Upper lobe of left lung (tissue), 4 donors: ENCODE measurements around the gene NR3C1.

Source experiments
- EP300 ChIP-seq, 4 donors: sonication (generic); formaldehyde crosslinking; IDR thresholded peaks; one replicate each; pipeline ENCODE4 v1.5.1; 2017; ENCODE audit warnings: antibody characterized with exemption in 4 of 4, control low read depth in 2 of 4
- POLR2A ChIP-seq, 4 donors: fragments of 450-650 bp; IDR thresholded peaks; one replicate each; pipeline ENCODE4 v1.5.1; 2016 to 2017; ENCODE audit warnings: antibody characterized with exemption in 4 of 4, mild to moderate bottlenecking in 2 of 4
- POLR2AphosphoS5 ChIP-seq, 2 donors: sonication (generic); formaldehyde crosslinking; IDR thresholded peaks; one replicate each; pipeline ENCODE4 v1.5.1; 2017; ENCODE audit warnings: antibody characterized with exemption in 2 of 2
- TF ChIP-seq, protein P1 (sequence below), 6 experiments: fragments of 450-650 bp in 4 of 6; fragments of 200-600 bp in 2 of 6; sonication (generic) in 2 of 6; IDR thresholded peaks; one replicate each; pipeline ENCODE4 v1.5.1; 2016 to 2019; ENCODE audit warnings: antibody characterized with exemption in 6 of 6

DNA sequence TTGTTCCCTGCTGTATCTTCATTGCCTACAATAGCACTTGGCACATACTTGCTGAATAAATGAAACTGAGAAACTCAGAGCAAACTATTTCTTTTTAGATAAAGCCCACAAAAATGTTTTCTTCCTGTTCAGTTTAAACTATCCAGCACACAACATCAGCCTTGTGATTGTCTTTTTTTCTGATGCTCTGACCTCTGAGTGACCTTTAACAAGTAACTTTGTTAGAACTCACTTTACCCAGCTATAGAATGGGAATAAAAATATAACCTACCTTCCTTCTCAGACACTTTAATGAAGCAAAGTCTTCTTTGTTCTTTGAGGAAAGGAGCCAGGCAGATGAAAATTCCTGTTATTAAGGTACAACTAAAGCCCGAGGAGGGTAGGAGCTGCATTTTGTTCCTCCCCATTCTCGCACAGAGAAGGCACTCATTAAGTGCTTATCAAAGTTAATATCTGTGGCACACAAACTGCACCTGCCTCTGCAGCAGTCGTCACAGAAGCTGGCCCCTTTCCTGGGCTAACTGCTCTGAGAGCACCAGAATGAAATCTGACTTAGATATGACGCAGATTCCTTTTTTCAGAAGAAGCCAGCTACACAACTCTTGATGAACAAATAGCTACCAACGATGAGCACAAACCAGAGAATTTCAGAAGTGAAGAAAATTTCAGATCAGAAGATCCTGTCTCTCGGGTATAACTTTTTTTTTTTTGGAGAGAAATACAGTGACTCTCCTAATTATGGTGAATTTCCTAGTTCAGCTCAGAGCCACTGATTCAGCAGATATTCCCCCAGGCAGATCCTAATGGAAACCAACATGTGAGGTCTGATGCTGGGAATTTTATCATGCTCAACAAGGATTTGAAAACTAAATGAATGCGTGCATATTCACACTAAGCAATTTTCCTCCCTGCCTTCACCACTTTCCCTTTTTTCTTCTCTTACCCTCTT is 31.0 kb upstream of the NR3C1 start:
- no peak for TF ChIP-seq POLR2A (IDR thresholded peaks at IDR 0.05)
- TF ChIP-seq, protein P1, sequence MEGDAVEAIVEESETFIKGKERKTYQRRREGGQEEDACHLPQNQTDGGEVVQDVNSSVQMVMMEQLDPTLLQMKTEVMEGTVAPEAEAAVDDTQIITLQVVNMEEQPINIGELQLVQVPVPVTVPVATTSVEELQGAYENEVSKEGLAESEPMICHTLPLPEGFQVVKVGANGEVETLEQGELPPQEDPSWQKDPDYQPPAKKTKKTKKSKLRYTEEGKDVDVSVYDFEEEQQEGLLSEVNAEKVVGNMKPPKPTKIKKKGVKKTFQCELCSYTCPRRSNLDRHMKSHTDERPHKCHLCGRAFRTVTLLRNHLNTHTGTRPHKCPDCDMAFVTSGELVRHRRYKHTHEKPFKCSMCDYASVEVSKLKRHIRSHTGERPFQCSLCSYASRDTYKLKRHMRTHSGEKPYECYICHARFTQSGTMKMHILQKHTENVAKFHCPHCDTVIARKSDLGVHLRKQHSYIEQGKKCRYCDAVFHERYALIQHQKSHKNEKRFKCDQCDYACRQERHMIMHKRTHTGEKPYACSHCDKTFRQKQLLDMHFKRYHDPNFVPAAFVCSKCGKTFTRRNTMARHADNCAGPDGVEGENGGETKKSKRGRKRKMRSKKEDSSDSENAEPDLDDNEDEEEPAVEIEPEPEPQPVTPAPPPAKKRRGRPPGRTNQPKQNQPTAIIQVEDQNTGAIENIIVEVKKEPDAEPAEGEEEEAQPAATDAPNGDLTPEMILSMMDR (IDR thresholded peaks at IDR 0.05) = no peak
- no peak for TF ChIP-seq POLR2AphosphoS5 (IDR thresholded peaks at IDR 0.05)
- no peak for TF ChIP-seq EP300 (IDR thresholded peaks at IDR 0.05)
